ENCODE measurements around the gene ZMYM5.

DNA sequence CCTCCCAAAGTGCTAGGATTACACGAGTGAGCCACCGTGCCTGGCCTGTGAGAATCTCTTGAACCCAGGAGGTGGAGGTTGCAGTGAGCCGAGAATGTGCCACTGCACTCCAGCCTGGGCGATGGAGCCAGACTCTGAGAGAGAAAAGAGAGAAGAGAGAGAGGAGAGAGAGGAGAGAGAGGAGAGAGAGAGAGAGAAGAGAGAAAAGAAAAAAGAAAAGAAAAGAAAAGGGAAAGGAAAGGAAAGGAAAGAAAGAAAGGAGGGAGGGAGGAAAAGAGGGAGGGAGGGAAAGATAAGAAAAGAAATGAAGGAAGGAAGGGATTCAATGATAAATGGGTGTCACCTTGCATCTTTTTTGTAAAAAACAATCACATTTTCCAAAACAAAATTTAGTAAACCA is 57.7 kb downstream of the ZMYM5 start:
- TF ChIP-seq, protein P1, sequence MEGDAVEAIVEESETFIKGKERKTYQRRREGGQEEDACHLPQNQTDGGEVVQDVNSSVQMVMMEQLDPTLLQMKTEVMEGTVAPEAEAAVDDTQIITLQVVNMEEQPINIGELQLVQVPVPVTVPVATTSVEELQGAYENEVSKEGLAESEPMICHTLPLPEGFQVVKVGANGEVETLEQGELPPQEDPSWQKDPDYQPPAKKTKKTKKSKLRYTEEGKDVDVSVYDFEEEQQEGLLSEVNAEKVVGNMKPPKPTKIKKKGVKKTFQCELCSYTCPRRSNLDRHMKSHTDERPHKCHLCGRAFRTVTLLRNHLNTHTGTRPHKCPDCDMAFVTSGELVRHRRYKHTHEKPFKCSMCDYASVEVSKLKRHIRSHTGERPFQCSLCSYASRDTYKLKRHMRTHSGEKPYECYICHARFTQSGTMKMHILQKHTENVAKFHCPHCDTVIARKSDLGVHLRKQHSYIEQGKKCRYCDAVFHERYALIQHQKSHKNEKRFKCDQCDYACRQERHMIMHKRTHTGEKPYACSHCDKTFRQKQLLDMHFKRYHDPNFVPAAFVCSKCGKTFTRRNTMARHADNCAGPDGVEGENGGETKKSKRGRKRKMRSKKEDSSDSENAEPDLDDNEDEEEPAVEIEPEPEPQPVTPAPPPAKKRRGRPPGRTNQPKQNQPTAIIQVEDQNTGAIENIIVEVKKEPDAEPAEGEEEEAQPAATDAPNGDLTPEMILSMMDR (IDR thresholded peaks at IDR 0.05): no peak
- no peak for TF ChIP-seq POLR2A (IDR thresholded peaks at IDR 0.05)
